ENCODE results near the gene PLCB3.

Gene PLCB3

DNA sequence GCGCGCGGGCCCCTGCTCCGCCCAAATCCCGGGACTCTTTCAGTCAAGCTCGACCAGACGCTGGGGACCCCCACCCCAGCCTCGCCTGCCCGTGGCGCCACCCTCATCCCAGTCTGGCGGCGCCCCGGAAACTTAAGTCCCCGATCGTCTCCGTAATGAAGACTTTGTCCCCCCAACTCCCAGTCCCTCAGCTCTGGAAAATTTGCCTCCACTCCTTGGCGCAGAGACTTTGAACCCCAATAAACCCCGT is 348 bp downstream of the PLCB3 start:
- no peak for DNase-seq

DNA sequence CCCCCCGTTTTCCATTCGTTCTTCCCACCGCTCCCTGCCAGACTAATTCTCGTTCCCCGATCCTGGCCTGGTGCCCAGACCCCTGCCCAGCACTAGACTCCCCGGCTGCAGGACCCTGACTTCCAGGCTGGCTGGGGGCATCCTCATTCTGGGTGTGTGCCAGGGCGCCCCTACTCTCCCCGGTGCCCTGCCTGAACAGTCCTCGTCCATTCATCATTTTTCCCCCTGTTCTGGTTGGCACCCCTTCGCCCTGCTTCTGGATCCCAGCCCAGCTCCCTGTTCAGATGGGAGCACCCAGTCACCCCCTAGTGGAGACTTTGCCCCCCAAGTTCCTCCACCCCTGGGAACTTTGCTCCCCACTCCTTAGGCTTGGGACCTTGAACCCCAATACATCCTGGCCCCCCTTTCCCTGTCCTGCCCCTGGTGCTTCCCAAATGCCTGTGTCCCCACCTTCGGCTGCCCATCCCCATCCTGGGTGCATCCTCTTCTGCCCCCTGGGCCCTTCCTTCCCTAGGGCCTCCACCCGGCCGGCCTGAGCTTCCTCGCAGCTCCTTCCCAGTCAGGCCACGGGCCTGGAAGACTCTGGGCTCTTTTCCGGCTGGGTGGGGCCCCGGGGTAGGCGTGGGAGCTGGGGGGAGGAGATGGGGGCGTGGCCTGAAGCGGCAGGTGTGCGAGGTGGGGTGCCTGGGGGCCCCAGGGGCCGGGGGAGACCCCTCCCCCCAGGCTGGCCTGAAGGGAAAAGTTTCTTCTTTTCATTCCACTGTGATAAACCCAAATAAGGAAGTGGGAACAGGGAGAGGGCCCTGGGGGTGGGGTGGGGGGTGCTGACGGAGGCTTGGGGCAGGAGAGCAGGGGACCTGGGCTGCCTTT is 908 bp downstream of the PLCB3 start:
- DNase-seq: no peak

DNA sequence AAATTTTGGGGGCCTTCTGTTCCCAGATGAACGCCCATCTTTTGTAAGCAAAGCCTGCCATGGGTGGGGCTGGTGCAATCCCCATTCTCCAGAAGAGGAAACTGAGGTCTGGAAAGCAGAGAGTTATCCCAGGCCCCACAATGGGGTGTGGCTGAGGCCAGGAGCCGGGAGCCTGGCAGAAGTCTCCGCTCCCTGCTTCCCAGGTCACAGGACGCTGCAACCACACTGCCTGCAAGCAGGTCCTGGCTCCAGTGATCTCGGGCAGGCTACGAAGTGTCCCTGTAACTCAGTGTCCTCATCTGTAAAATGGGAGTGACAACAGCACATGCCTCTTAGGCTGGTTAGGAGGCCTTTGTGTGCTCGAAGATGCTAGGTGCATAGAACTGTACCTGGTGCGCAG is 1.7 kb downstream of the PLCB3 start:
- no peak for DNase-seq

DNA sequence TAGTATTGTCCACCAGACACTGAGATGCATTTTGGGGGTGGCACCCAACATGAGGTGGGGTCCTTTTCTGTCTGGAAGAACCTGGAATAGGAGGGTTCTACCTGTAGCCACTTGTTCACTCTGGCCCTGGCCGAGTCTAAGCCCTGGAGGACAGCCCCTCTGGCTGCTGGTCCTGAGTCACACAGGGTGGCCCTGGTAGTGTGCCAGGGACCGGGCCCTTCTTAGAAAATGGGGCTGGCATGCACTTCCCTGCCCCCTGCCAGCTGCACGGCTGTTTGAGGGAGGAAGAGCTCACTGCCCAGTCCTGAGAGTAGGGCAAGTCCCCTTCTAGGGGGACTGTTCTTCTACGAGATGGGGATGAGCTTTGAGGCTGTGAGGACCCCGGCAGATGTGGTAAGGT is 2.2 kb downstream of the PLCB3 start:
- no peak for DNase-seq

DNA sequence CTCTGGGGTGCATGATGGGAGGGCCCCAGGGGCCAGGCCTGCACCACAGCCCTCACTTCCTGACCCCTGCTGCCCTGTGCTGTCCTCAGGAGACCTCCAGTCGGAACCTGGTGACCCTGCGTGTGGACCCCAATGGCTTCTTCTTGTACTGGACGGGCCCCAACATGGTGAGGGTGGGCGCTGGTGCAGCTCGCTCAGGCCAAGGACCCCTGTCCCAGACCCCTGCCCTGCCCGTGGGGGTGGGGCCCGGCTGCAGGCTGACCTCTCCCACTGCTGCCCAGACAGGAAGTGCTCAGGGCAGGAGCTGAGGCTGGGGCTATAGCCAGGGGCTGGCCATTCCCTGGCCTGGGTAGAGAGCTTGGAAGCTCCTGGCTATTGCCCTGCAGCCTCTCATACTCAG is 3.0 kb downstream of the PLCB3 start:
- DNase-seq: no peak

DNA sequence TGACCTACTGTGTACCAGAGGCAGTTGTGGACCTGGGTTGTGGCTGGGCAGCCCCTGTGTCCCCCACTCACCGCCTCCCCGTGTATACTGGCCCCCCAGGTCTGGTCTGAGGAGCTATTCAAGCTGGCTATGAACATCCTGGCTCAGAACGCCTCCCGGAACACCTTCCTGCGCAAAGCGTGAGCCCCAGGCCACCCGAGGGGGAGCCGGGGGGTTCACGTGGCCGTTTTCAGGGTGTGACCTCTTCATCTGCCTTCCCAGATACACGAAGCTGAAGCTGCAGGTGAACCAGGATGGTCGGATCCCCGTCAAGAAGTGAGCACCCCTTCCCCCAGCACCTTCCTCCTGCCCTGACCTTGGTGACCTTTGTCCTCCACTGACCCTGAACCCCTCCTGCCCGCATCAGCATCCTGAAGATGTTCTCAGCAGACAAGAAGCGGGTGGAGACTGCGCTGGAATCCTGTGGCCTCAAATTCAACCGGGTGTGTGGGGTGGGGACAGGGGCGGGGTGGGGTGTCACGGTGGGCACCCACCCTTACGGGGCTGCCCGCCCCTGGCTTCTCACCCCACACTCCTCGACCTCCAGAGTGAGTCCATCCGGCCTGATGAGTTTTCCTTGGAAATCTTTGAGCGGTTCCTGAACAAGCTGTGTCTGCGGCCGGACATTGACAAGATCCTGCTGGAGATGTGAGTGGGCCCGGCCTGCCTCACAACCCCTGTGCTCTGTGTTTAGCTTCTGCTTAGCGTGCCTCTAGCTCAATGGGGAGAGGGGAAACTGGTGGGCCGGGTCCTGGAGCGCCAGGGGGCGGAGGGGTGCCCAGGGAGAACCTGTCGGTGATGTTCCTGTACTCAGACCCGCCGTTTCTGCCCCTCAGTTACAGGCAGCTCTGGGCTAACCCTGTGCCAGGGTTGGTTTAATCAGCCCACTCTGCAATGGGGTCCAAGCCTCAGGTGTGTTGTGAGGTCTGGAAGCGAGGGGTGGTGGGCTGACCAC is 4.1 kb downstream of the PLCB3 start:
- no peak for DNase-seq

DNA sequence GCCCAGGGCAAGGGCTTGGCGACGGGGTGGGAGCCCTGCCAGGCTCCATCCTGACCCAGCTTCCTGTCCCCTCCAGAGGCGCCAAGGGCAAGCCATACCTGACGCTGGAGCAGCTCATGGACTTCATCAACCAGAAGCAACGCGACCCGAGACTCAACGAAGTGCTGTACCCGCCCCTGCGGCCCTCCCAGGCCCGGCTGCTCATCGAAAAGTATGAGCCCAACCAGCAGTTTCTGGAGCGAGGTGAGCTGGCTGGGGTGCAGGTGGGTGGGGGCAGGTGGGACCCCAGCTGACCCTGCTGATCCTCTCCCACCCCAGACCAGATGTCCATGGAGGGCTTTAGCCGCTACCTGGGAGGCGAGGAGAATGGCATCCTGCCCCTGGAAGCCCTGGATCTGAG is 5.0 kb downstream of the PLCB3 start:
- DNase-seq: no peak

DNA sequence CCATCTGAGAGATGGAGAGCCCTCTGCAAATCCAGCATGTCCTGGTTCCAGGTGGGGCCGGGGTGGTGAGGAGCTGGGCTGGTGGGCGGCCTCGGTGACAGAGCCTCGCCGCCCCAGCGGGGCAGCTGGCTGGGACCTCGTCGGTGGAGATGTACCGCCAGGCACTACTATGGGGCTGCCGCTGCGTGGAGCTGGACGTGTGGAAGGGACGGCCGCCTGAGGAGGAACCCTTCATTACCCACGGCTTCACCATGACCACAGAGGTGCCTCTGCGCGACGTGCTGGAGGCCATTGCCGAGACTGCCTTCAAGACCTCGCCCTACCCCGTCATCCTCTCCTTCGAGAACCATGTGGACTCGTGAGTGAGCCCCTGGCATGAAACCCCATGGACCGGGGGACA is 7.0 kb downstream of the PLCB3 start:
- no peak for DNase-seq

DNA sequence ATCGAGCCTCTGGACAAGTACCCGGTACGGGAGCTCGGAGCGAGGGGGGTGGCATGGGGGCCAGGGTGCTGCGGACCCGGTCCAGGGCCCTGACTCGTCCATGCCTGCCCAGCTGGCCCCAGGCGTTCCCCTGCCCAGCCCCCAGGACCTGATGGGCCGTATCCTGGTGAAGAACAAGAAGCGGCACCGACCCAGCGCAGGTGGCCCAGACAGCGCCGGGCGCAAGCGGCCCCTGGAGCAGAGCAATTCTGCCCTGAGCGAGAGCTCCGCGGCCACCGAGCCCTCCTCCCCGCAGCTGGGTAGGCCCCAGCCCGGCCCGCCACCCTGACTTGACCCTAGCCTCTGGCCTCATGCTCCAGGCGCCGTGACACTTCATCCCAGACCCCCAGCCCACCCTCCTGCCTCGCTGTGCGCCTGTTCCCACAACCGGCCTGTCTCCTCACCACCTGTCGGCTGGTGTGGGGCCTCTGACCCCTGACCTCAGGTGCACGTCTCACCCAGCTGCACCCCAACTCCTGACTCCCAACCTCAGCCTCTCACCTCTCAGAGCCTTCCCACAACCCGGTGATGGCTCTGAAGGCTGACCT is 7.7 kb downstream of the PLCB3 start:
- no peak for DNase-seq

DNA sequence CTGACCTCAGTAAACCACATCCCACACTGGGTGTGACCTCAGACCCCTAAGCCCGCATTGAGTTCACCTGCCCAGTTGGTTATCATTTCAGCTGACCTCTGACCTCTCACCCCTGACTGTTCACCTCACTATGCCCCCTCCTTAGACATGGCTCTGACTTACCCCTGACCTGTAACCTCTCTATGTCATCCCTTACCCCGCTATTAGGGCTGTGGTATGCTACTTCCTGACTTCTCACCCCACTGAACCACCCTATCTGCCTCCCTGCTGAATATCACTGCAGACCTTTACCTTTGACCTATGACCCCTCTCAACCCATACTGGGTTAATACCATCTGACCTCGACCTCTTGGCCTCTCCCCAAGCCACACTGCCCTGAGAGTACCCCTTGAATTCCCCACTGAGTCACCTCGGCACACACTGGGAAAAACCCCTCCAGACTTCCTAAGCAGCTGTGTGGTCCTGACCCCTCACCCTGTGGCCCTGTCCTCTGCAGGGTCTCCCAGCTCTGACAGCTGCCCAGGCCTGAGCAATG is 8.3 kb downstream of the PLCB3 start:
- DNase-seq: no peak

DNA sequence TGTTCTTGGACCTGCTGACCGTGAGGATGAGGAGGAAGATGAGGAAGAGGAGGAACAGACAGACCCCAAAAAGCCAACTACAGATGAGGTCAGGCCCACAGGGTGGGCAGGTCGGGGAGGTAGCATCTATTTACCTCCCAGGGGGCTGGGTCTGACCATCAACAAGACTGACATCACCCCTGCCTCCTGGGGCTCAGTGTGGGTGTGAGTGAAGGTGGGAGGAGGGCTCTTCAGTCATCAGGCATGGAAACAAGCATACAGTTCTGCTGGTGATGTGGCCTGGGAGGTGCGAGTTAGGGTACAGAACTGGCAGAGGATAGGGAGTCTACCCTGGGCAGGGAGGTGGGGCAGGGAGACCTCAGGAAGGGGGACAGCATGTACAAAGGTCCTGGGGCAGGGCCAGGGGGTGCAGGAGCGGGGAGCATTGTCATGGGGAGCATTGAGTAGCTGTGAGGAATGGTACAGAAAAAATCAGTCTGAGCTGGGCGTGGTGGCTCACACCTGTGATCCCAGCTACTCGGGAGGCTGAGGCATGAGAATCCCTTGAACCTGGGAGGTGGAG is 8.9 kb downstream of the PLCB3 start:
- no peak for DNase-seq

DNA sequence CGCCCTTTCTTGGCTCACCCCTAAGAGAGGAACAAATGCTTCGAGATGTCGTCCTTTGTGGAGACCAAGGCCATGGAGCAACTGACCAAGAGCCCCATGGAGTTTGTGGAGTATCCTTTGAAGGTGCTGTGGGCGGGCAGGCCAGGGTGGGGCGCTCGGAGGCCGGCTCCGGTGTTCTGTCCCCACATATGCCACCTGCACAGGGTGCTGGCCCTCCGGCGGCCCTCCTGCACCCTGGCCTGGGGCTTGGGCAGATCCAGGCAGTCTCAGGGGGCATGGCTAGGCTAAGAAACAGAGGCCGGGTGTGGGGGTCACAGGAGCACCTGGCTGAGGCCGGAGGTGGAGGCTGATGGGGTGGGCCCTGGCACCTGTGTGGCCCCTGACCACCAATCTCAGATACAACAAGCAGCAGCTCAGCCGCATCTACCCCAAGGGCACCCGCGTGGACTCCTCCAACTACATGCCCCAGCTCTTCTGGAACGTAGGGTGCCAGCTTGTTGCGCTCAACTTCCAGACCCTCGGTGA is 10.3 kb downstream of the PLCB3 start:
- no peak for DNase-seq

DNA sequence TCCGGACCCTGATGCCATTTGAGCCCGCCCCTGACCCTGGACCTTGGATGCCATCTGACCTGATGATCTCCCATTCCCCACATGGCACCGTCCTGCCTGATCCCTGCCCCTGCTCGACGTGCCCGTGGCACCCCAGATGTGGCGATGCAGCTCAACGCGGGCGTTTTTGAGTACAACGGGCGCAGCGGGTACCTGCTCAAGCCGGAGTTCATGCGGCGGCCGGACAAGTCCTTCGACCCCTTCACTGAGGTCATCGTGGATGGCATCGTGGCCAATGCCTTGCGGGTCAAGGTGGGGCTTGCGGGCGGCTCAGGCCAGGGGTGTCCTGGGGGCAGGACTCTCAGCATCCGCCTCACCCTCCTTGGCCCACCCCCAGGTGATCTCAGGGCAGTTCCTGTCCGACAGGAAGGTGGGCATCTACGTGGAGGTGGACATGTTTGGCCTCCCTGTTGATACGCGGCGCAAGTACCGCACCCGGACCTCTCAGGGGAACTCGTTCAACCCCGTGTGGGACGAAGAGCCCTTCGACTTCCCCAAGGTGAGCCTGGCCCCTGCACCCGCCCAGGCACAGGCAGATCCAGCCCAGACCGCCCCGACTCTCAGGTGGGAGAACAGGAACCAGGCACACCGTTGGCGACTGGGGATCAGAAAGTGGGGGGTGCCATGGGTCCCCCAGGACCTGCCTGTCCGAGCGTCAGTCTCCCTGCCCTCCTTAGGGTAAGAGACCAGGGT is 11.1 kb downstream of the PLCB3 start:
- DNase-seq: no peak

DNA sequence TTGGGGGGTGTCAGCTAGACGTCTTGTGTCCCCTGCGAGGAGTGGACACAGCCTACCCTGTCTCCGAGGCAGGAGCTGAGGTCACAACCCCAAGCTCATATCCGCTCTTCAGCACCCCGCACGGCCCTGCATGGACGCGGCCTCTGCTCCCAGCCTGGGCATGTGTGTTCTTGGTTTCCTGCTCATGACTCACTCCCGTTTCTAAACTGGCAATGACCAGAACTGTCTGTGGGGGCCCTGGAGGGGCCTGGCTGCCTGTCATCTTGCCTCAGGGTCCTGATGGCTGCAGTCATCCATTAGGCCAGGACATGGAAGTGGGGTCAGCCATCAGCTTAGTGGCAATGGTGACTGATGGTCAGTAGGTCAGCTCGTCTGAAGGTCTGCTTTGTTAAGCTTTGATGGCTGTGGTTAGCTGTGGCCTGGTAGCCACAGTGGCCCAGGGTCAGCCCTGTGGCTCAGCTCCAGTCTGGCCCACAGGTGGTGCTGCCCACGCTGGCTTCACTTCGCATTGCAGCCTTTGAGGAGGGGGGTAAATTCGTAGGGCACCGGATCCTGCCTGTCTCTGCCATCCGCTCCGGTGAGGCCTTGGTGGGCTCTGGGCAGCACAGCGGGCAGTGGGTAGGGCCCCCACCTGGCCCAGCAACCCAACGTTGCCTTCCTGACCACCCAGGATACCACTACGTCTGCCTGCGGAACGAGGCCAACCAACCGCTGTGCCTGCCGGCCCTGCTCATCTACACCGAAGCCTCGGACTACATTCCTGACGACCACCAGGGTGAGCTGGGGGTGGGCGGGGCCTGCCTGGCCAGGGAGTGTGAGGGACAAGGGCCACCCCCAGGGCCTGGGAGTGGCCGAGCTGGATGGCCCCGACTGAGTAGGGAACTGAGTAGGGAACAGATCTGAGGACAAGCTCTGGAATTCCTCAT is 12.0 kb downstream of the PLCB3 start:
- no peak for DNase-seq

DNA sequence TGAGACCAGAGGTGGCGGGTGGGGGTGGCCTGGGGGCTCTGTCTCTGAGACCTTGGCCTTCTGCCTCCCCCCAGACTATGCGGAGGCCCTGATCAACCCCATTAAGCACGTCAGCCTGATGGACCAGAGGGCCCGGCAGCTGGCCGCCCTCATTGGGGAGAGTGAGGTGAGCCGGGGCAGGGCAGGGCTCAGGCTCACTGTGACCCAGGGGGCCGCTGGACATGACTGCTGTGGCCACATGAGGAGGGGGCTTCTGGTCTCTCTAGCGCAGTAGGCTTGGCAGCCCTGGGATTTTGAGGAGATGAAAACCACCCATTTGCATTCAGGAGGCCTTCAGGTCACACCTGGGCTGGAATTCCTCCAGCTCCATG is 12.6 kb downstream of the PLCB3 start:
- no peak for DNase-seq

DNA sequence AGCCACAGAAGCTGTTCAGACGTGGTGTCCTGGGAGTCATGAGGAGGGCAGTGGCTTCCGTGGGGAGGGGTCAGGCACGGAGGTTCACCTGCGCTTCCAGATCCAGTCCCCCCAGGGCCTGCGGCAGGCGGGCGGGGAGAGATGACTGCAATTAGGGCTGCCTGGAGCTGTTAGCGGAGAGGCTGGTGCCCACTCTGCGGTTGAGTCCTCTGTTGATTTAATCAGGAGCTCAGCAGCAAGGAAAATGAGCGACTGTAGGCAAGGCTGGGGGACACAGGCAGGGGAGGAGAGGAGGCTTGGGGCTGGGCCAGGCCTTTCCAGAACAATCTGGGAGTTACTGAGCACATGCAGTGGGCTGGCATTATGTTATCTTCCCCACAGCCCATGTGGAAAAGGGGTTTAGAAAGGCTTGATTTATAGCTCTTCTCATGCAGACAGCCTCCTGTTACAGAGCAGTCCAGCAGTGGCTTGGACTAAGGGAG is 13.1 kb downstream of the PLCB3 start:
- DNase-seq: no peak

DNA sequence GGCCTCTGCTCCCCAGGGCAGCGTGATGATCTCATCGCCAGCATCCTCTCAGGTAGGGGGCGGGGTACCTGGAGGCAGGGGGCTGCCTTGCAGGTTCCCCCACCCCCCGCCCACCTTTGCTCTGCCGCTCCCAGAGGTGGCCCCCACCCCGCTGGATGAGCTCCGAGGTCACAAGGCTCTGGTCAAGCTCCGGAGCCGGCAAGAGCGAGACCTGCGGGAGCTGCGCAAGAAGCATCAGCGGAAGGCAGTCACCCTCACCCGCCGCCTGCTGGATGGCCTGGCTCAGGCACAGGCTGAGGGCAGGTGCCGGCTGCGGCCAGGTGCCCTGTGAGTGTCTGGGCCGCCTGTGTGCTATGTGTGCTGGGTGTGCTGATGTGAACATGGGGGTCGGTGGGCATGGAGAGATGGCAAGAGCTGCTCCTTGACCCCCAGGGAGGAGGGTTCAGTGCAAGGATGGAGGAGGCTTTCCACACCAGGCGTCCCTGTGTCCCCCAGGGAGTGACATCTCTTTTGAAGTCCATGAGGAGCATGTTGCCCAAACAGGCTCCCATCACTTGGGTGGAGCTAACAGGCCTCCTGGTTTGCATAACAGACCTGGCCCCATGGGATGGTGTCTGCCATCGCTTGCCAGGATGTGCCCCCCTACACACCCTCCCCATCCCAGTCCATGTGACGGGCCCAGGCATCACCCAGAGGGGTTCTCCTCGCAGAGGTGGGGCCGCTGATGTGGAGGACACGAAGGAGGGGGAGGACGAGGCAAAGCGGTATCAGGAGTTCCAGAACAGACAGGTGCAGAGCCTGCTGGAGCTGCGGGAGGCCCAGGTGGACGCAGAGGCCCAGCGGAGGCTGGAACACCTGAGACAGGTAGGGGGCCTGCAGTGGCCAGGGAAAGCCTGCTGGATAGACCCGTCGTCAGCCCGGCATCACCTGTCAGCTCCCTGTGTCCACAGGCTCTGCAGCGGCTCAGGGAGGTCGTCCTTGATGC is 14.1 kb downstream of the PLCB3 start:
- no peak for DNase-seq

DNA sequence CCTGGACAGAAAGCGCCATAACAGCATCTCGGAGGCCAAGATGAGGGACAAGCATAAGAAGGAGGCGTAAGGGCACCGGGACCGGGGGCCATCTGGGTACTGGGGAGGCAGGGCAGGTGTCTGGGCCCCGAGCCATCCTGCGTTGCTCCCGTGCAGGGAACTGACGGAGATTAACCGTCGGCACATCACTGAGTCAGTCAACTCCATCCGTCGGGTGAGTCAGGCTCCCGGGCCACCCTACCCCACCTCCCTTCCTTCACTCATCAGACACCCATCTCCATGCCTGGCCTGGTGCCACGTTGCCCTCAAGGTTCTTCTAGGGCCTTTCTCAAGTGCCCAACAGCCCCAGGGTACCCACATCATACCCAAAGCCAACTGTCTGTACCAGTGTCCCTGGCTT is 15.0 kb downstream of the PLCB3 start:
- DNase-seq: no peak

DNA sequence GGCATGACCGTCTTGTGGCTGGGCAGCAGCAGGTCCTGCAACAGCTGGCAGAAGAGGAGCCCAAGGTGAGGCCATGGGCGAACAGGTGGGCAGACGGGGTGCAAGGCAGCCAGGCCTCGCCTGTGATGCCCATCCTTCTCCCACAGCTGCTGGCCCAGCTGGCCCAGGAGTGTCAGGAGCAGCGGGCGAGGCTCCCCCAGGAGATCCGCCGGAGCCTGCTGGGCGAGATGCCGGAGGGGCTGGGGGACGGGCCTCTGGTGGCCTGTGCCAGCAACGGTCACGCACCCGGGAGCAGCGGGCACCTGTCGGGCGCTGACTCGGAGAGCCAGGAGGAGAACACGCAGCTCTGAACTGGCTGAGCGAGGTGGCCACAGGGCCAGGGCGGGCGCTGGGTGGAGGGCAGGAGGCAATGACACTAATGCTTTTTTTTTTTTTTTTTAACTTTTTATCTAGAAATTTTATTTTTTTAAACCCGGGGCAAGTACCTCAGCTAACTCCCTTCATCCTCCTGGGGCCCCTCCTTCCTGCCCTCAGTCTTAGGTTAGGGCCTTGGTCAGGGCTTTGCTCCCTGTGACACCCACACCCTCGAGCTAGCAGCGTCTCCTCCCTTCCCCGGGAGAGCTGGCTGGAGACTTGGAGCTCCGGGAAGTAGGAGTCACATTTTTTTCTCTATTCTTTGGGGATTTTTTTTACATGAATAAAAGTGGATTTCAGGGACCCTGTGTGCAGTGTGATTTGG is 16.0 kb downstream of the PLCB3 start:
- DNase-seq: no peak
